TTC549 (cell line): ENCODE measurements around the gene HOXA3.

Experiments
- FAIRE-seq: peaks from 2 replicates; lab custom pipeline; 2012; peaks lifted over from hg19 to GRCh38; lab: Jason Lieb, UNC

HOXA3 gene

GRCh38 chr7:27113991-27114769 is 38.2 kb downstream of the HOXA3 start:
- FAIRE-seq = no peak

GRCh38 chr7:27112955-27113949 is 39.1 kb downstream of the HOXA3 start:
- FAIRE-seq = no peak

GRCh38 chr7:27112361-27112760 is 40.0 kb downstream of the HOXA3 start:
- no peak for FAIRE-seq

- no peak for FAIRE-seq
Measured at GRCh38 chr7:27111751-27112277, 40.6 kb downstream of the HOXA3 start.

- FAIRE-seq = no peak
Measured at GRCh38 chr7:27111042-27111750, 41.2 kb downstream of the HOXA3 start.

GRCh38 chr7:27110186-27111031 is 42.0 kb downstream of the HOXA3 start:
- no peak for FAIRE-seq

GRCh38 chr7:27109466-27110185 is 42.8 kb downstream of the HOXA3 start:
- no peak for FAIRE-seq

- no peak for FAIRE-seq
Measured at GRCh38 chr7:27108390-27109127, 43.8 kb downstream of the HOXA3 start.

GRCh38 chr7:27107391-27108381 is 44.7 kb downstream of the HOXA3 start:
- FAIRE-seq = no peak

- no peak for FAIRE-seq
Measured at GRCh38 chr7:27106901-27107240, 45.5 kb downstream of the HOXA3 start.

- FAIRE-seq = no peak
Measured at GRCh38 chr7:27106181-27106900, 46.0 kb downstream of the HOXA3 start.

- no peak for FAIRE-seq
Measured at GRCh38 chr7:27105301-27106031, 46.9 kb downstream of the HOXA3 start.

- no peak for FAIRE-seq
Measured at GRCh38 chr7:27104341-27105058, 47.9 kb downstream of the HOXA3 start.

GRCh38 chr7:27103489-27104226 is 48.7 kb downstream of the HOXA3 start:
- no peak for FAIRE-seq

- no peak for FAIRE-seq
Measured at GRCh38 chr7:27102581-27103442, 49.6 kb downstream of the HOXA3 start, which contains the start of gene HOXA2. HOXA2 (minus strand) TSS chr7:27102683; CDS start chr7:27102500, 183 bp downstream.
